Measurements from ENCODE around the gene NHERF1.

The NHERF1 gene

GRCh38 chr17:74748529-74749278, at the start of gene NHERF1:
Gene NHERF1, plus strand, starts transcription at chr17:74748628. Its CDS starts 219 bp downstream, at chr17:74748847.
- Mint-ChIP-seq H3K9me3 (no peaks in the 10 kb centered on the region), H3K27ac (peak within 1 kb of the TSS; percentile 90), H3K4me3 (peak within 1 kb of the TSS; percentile 96), H3K36me3 (peaks cover 8% of the 10 kb centered on the region), H3K4me1 (peaks cover 48% of the 10 kb centered on the region), H3K27me3 (no peaks in the 10 kb centered on the region)
- ATAC-seq (ENCODE audit: low read depth), result peak; percentile 93
- peak; percentile 90 to 93 for DNase-seq (ENCODE audit: low spot score in 2 of 2)

- ATAC-seq (ENCODE audit: low read depth), result no peak
- Mint-ChIP-seq H3K4me1 (peaks cover 6% of the 10 kb centered on the region), H3K36me3 (no peaks in the 10 kb centered on the region), H3K27ac (no peak overlapping the region), H3K27me3 (peaks cover 10% of the 10 kb centered on the region), H3K4me3 (no peak overlapping the region), H3K9me3 (no peaks in the 10 kb centered on the region)
- DNase-seq (ENCODE audit: low spot score in 2 of 2), result no peak
These were observed 49.2 kb upstream of the NHERF1 start for GRCh38 chr17:74699236-74699635.

GRCh38 chr17:74702116-74702871, 46.1 kb upstream of the NHERF1 start:
- no peaks in the 10 kb centered on the region for H3K9me3 Mint-ChIP-seq
- H3K36me3 Mint-ChIP-seq, result no peaks in the 10 kb centered on the region
- no peak for DNase-seq (ENCODE audit: low spot score in 2 of 2)
- no peak overlapping the region for H3K4me3 Mint-ChIP-seq
- H3K4me1 Mint-ChIP-seq, result peaks cover 5% of the 10 kb centered on the region
- ATAC-seq (ENCODE audit: low read depth), result no peak
- no peak overlapping the region for H3K27ac Mint-ChIP-seq
- peaks cover 7% of the 10 kb centered on the region for H3K27me3 Mint-ChIP-seq

GRCh38 chr17:74703311-74703710, 45.1 kb upstream of the NHERF1 start:
- ATAC-seq (ENCODE audit: low read depth), result no peak
- peaks cover 4% of the 10 kb centered on the region for H3K27me3 Mint-ChIP-seq
- no peak for DNase-seq (ENCODE audit: low spot score in 2 of 2)

GRCh38 chr17:74704544-74704943, 43.9 kb upstream of the NHERF1 start:
- H3K4me1 Mint-ChIP-seq, result no peaks in the 10 kb centered on the region
- ATAC-seq (ENCODE audit: low read depth), result no peak
- DNase-seq (ENCODE audit: low spot score in 2 of 2), result no peak
- peaks cover 4% of the 10 kb centered on the region for H3K27me3 Mint-ChIP-seq
- H3K4me3 Mint-ChIP-seq, result no peak overlapping the region
- H3K9me3 Mint-ChIP-seq, result no peaks in the 10 kb centered on the region
- H3K27ac Mint-ChIP-seq, result no peak overlapping the region
- H3K36me3 Mint-ChIP-seq, result no peaks in the 10 kb centered on the region

More at GRCh38 chr17:74703311-74703710, 45.1 kb upstream of the NHERF1 start:
- Mint-ChIP-seq H3K9me3 (no peaks in the 10 kb centered on the region), H3K36me3 (no peaks in the 10 kb centered on the region), H3K4me3 (no peak overlapping the region), H3K4me1 (no peaks in the 10 kb centered on the region), H3K27ac (no peak overlapping the region)

GRCh38 chr17:74711058-74711824, 37.2 kb upstream of the NHERF1 start:
- DNase-seq (ENCODE audit: low spot score in 2 of 2), result no peak
- Mint-ChIP-seq H3K27ac (no peak overlapping the region), H3K4me1 (peaks cover 23% of the 10 kb centered on the region), H3K9me3 (no peaks in the 10 kb centered on the region), H3K4me3 (no peak overlapping the region), H3K27me3 (no peaks in the 10 kb centered on the region), H3K36me3 (no peaks in the 10 kb centered on the region)
- ATAC-seq (ENCODE audit: low read depth), result no peak

- DNase-seq (ENCODE audit: low spot score in 2 of 2) (no peak), ATAC-seq (ENCODE audit: low read depth) (no peak)
- Mint-ChIP-seq H3K4me1 (peaks cover 23% of the 10 kb centered on the region), H3K27ac (peak overlapping the region; percentile 36), H3K36me3 (no peaks in the 10 kb centered on the region), H3K9me3 (no peaks in the 10 kb centered on the region), H3K4me3 (peak overlapping the region; percentile 53), H3K27me3 (peaks cover 2% of the 10 kb centered on the region)
These were observed 36.1 kb upstream of the NHERF1 start for GRCh38 chr17:74712301-74712700.

- peak; percentile 82 for ATAC-seq (ENCODE audit: low read depth)
- Mint-ChIP-seq H3K36me3 (no peaks in the 10 kb centered on the region), H3K4me3 (peak within 1 kb of the TSS; percentile 53), H3K27me3 (peaks cover 2% of the 10 kb centered on the region), H3K4me1 (peaks cover 23% of the 10 kb centered on the region), H3K27ac (peak within 1 kb of the TSS; percentile 36), H3K9me3 (no peaks in the 10 kb centered on the region)
- no peak for DNase-seq (ENCODE audit: low spot score in 2 of 2)
These were observed 35.7 kb upstream of the NHERF1 start, which contains the start of gene CD300LF for GRCh38 chr17:74712756-74713155. Gene CD300LF, minus strand, starts transcription at chr17:74712923. Its CDS starts 57 bp downstream, at chr17:74712866.

GRCh38 chr17:74713171-74713755, 35.2 kb upstream of the NHERF1 start:
- Mint-ChIP-seq H3K4me1 (peaks cover 23% of the 10 kb centered on the region), H3K4me3 (peak overlapping the region; percentile 41), H3K27ac (no peak overlapping the region), H3K36me3 (no peaks in the 10 kb centered on the region), H3K27me3 (peaks cover 2% of the 10 kb centered on the region), H3K9me3 (no peaks in the 10 kb centered on the region)
- DNase-seq (ENCODE audit: low spot score in 2 of 2) (no peak), ATAC-seq (ENCODE audit: low read depth) (peak; percentile 76)

GRCh38 chr17:74715144-74715543, 33.3 kb upstream of the NHERF1 start:
- H3K36me3 Mint-ChIP-seq, result no peaks in the 10 kb centered on the region
- H3K9me3 Mint-ChIP-seq, result no peaks in the 10 kb centered on the region
- peaks cover 23% of the 10 kb centered on the region for H3K4me1 Mint-ChIP-seq
- DNase-seq (ENCODE audit: low spot score in 2 of 2) (no peak), ATAC-seq (ENCODE audit: low read depth) (no peak)
- H3K27ac Mint-ChIP-seq, result no peak overlapping the region
- H3K4me3 Mint-ChIP-seq, result no peak overlapping the region
- peaks cover 2% of the 10 kb centered on the region for H3K27me3 Mint-ChIP-seq

- Mint-ChIP-seq H3K9me3 (no peaks in the 10 kb centered on the region), H3K4me3 (no peak overlapping the region), H3K4me1 (peaks cover 2% of the 10 kb centered on the region), H3K36me3 (no peaks in the 10 kb centered on the region), H3K27me3 (peaks cover 2% of the 10 kb centered on the region), H3K27ac (no peak overlapping the region)
- no peak for DNase-seq (ENCODE audit: low spot score in 2 of 2)
- no peak for ATAC-seq (ENCODE audit: low read depth)
These were observed 27.9 kb upstream of the NHERF1 start for GRCh38 chr17:74720506-74720905.

GRCh38 chr17:74722782-74723181, 25.6 kb upstream of the NHERF1 start:
- no peaks in the 10 kb centered on the region for H3K9me3 Mint-ChIP-seq
- no peaks in the 10 kb centered on the region for H3K27me3 Mint-ChIP-seq

GRCh38 chr17:74723891-74724290, 24.5 kb upstream of the NHERF1 start:
- H3K4me1 Mint-ChIP-seq, result peaks cover 2% of the 10 kb centered on the region
- no peak overlapping the region for H3K27ac Mint-ChIP-seq
- no peaks in the 10 kb centered on the region for H3K36me3 Mint-ChIP-seq
- no peak for DNase-seq (ENCODE audit: low spot score in 2 of 2)
- ATAC-seq (ENCODE audit: low read depth), result no peak
- no peaks in the 10 kb centered on the region for H3K9me3 Mint-ChIP-seq
- no peak overlapping the region for H3K4me3 Mint-ChIP-seq
- no peaks in the 10 kb centered on the region for H3K27me3 Mint-ChIP-seq

More at GRCh38 chr17:74722782-74723181, 25.6 kb upstream of the NHERF1 start:
- Mint-ChIP-seq H3K27ac (no peak overlapping the region), H3K4me1 (peaks cover 2% of the 10 kb centered on the region), H3K36me3 (no peaks in the 10 kb centered on the region), H3K4me3 (no peak overlapping the region)
- DNase-seq (ENCODE audit: low spot score in 2 of 2) (no peak), ATAC-seq (ENCODE audit: low read depth) (no peak)
